Measurements from ENCODE around the gene ARHGEF12.

ARHGEF12 gene

GRCh38 chr11:120316880-120317688 lies 19.1 kb upstream of the ARHGEF12 start:
- Histone ChIP-seq H3K4me3 (ENCODE audit: low read depth in 1 of 2, low read length in 2 of 2) (peak overlapping the region in 1 of 2 donors; percentile 28), H3K4me1 (ENCODE audit: control insufficient read depth in 1 of 2, insufficient read depth in 2 of 2, low read length in 2 of 2) (peaks cover 18% of the 10 kb centered on the region in 2 donors), H3K36me3 (ENCODE audit: control insufficient read depth in 1 of 2, insufficient read depth in 2 of 2, low read length in 2 of 2) (no peaks in the 10 kb centered on the region), H3K27ac (ENCODE audit: low read depth, low read length) (no peak overlapping the region), H3K27me3 (ENCODE audit: control insufficient read depth in 1 of 2, insufficient read depth in 2 of 2, low read length in 2 of 2) (no peaks in the 10 kb centered on the region), H3K9me3 (ENCODE audit: control insufficient read depth in 1 of 2, low read length in 2 of 2) (no peaks in the 10 kb centered on the region), H3K9ac (ENCODE audit: low read depth in 1 of 2, low read length in 2 of 2) (peak overlapping the region in 1 of 2 donors; percentile 12)

DNA sequence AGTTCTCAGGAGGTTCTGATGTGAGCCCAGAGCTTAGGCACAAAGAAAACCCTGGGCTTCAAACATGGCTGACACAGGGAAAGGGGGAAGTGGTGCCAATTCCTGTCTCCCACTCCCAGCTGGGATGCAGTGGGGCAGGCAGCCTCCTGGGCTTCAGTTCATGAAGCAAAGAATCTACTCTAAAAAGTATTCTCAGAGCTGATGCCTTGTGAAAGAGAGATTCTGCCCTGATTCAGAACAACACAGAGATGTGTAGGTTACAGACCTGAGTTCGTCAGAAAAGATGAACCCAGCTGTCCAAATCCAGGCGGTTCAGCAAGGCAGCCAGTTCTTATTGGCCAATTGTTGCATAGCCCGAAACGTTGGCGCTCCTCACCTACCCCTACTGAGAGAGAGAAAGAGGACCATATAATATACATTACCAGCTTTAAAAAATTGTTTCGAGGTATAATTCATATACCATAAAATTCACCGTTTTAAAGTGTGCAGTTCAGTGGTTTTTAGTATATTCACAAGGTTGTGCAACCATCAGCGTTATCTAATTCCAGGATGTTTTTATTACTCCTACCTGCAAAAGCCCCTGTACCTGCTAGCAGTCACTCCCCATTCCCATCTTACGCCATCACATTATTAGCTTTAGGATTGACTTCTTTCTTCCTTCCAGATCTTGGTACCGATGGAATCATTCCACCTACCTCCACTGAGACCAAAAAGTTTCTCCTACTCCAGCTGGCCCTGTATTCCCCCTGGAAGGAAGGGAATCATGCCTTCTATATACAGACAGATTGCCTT lies 18.3 kb upstream of the ARHGEF12 start:
- H3K4me3 ChIP-seq (ENCODE audit: low read depth in 1 of 2, low read length in 2 of 2): no peak overlapping the region
- H3K9me3 ChIP-seq (ENCODE audit: control insufficient read depth in 1 of 2, low read length in 2 of 2): no peaks in the 10 kb centered on the region
- H3K9ac ChIP-seq (ENCODE audit: low read depth in 1 of 2, low read length in 2 of 2): no peak overlapping the region
- no peaks in the 10 kb centered on the region for H3K36me3 ChIP-seq (ENCODE audit: control insufficient read depth in 1 of 2, insufficient read depth in 2 of 2, low read length in 2 of 2)
- H3K27ac ChIP-seq (ENCODE audit: low read depth, low read length): no peak overlapping the region
- no peaks in the 10 kb centered on the region for H3K27me3 ChIP-seq (ENCODE audit: control insufficient read depth in 1 of 2, insufficient read depth in 2 of 2, low read length in 2 of 2)
- H3K4me1 ChIP-seq (ENCODE audit: control insufficient read depth in 1 of 2, insufficient read depth in 2 of 2, low read length in 2 of 2): peaks cover 14 to 15% of the 10 kb centered on the region in 2 donors

DNA sequence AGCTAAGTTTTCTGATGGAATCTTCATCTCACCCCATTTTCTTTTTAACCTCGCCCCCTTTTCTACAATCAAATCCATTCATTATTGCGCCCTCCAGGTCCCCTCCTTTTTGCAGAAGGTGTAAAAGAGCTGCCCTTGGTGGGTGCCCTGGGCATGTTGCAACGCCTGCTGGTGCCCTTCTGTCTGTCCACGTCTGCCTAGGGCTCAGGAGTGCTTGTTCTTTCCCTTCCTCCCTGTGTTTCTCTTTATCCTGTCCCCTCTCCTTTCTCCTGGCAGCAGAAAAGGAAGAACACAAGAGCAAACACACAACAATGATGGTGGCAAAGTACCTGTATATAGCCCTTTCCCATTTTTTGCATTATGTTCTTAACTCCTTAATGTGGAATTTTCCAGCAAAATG lies 17.3 kb upstream of the ARHGEF12 start:
- Histone ChIP-seq H3K27me3 (ENCODE audit: control insufficient read depth in 1 of 2, insufficient read depth in 2 of 2, low read length in 2 of 2) (no peaks in the 10 kb centered on the region), H3K4me1 (ENCODE audit: control insufficient read depth in 1 of 2, insufficient read depth in 2 of 2, low read length in 2 of 2) (peaks cover 14 to 15% of the 10 kb centered on the region in 2 donors), H3K4me3 (ENCODE audit: low read depth in 1 of 2, low read length in 2 of 2) (no peak overlapping the region), H3K9me3 (ENCODE audit: control insufficient read depth in 1 of 2, low read length in 2 of 2) (no peaks in the 10 kb centered on the region), H3K27ac (ENCODE audit: low read depth, low read length) (no peak overlapping the region), H3K9ac (ENCODE audit: low read depth in 1 of 2, low read length in 2 of 2) (no peak overlapping the region), H3K36me3 (ENCODE audit: control insufficient read depth in 1 of 2, insufficient read depth in 2 of 2, low read length in 2 of 2) (no peaks in the 10 kb centered on the region)

- H3K9me3 ChIP-seq (ENCODE audit: control insufficient read depth in 1 of 2, low read length in 2 of 2): no peaks in the 10 kb centered on the region
- H3K4me1 ChIP-seq (ENCODE audit: control insufficient read depth in 1 of 2, insufficient read depth in 2 of 2, low read length in 2 of 2): peaks cover 14 to 19% of the 10 kb centered on the region in 2 donors
- H3K27me3 ChIP-seq (ENCODE audit: control insufficient read depth in 1 of 2, insufficient read depth in 2 of 2, low read length in 2 of 2): peaks cover 0 to 4% of the 10 kb centered on the region in 2 donors
- peak within 1 kb of the TSS; percentile 35 for H3K27ac ChIP-seq (ENCODE audit: low read depth, low read length)
- H3K36me3 ChIP-seq (ENCODE audit: control insufficient read depth in 1 of 2, insufficient read depth in 2 of 2, low read length in 2 of 2): no peaks in the 10 kb centered on the region
- H3K4me3 ChIP-seq (ENCODE audit: low read depth in 1 of 2, low read length in 2 of 2): peak within 1 kb of the TSS; percentile 48 to 66
- H3K9ac ChIP-seq (ENCODE audit: low read depth in 1 of 2, low read length in 2 of 2): peak within 1 kb of the TSS; percentile 24 to 60
These were observed 11.0 kb upstream of the ARHGEF12 start, which contains the start of gene TLCD5 for GRCh38 chr11:120324932-120325810. TSS of gene TLCD5 (plus strand) at chr11:120325299. CDS start at chr11:120327442, 2,143 bp downstream.

GRCh38 chr11:120326228-120326627 lies 10.0 kb upstream of the ARHGEF12 start:
- Histone ChIP-seq H3K9me3 (ENCODE audit: control insufficient read depth in 1 of 2, low read length in 2 of 2) (no peaks in the 10 kb centered on the region), H3K27me3 (ENCODE audit: control insufficient read depth in 1 of 2, insufficient read depth in 2 of 2, low read length in 2 of 2) (peaks cover 0 to 4% of the 10 kb centered on the region in 2 donors), H3K4me1 (ENCODE audit: control insufficient read depth in 1 of 2, insufficient read depth in 2 of 2, low read length in 2 of 2) (peaks cover 14 to 19% of the 10 kb centered on the region in 2 donors), H3K27ac (ENCODE audit: low read depth, low read length) (no peak overlapping the region), H3K4me3 (ENCODE audit: low read depth in 1 of 2, low read length in 2 of 2) (peak overlapping the region in 1 of 2 donors; percentile 66), H3K9ac (ENCODE audit: low read depth in 1 of 2, low read length in 2 of 2) (peak overlapping the region; percentile 24 to 60), H3K36me3 (ENCODE audit: control insufficient read depth in 1 of 2, insufficient read depth in 2 of 2, low read length in 2 of 2) (no peaks in the 10 kb centered on the region)

GRCh38 chr11:120326845-120327281 lies 9.3 kb upstream of the ARHGEF12 start:
- peaks cover 0 to 4% of the 10 kb centered on the region in 2 donors for H3K27me3 ChIP-seq (ENCODE audit: control insufficient read depth in 1 of 2, insufficient read depth in 2 of 2, low read length in 2 of 2)
- H3K9me3 ChIP-seq (ENCODE audit: control insufficient read depth in 1 of 2, low read length in 2 of 2): no peaks in the 10 kb centered on the region
- H3K36me3 ChIP-seq (ENCODE audit: control insufficient read depth in 1 of 2, insufficient read depth in 2 of 2, low read length in 2 of 2): no peaks in the 10 kb centered on the region
- H3K4me1 ChIP-seq (ENCODE audit: control insufficient read depth in 1 of 2, insufficient read depth in 2 of 2, low read length in 2 of 2): peaks cover 14 to 19% of the 10 kb centered on the region in 2 donors
- peak overlapping the region in 1 of 2 donors; percentile 11 for H3K4me3 ChIP-seq (ENCODE audit: low read depth in 1 of 2, low read length in 2 of 2)
- no peak overlapping the region for H3K9ac ChIP-seq (ENCODE audit: low read depth in 1 of 2, low read length in 2 of 2)
- H3K27ac ChIP-seq (ENCODE audit: low read depth, low read length): no peak overlapping the region

GRCh38 chr11:120327311-120327710 lies 8.9 kb upstream of the ARHGEF12 start:
- peak overlapping the region in 1 of 2 donors; percentile 11 for H3K4me3 ChIP-seq (ENCODE audit: low read depth in 1 of 2, low read length in 2 of 2)
- peaks cover 0 to 4% of the 10 kb centered on the region in 2 donors for H3K27me3 ChIP-seq (ENCODE audit: control insufficient read depth in 1 of 2, insufficient read depth in 2 of 2, low read length in 2 of 2)
- no peaks in the 10 kb centered on the region for H3K9me3 ChIP-seq (ENCODE audit: control insufficient read depth in 1 of 2, low read length in 2 of 2)
- no peak overlapping the region for H3K27ac ChIP-seq (ENCODE audit: low read depth, low read length)
- H3K9ac ChIP-seq (ENCODE audit: low read depth in 1 of 2, low read length in 2 of 2): no peak overlapping the region
- H3K4me1 ChIP-seq (ENCODE audit: control insufficient read depth in 1 of 2, insufficient read depth in 2 of 2, low read length in 2 of 2): peaks cover 14 to 19% of the 10 kb centered on the region in 2 donors
- H3K36me3 ChIP-seq (ENCODE audit: control insufficient read depth in 1 of 2, insufficient read depth in 2 of 2, low read length in 2 of 2): no peaks in the 10 kb centered on the region

- no peak overlapping the region for H3K4me3 ChIP-seq (ENCODE audit: low read depth in 1 of 2, low read length in 2 of 2)
- no peaks in the 10 kb centered on the region for H3K36me3 ChIP-seq (ENCODE audit: control insufficient read depth in 1 of 2, insufficient read depth in 2 of 2, low read length in 2 of 2)
- H3K4me1 ChIP-seq (ENCODE audit: control insufficient read depth in 1 of 2, insufficient read depth in 2 of 2, low read length in 2 of 2): peaks cover 14 to 19% of the 10 kb centered on the region in 2 donors
- no peak overlapping the region for H3K27ac ChIP-seq (ENCODE audit: low read depth, low read length)
- no peaks in the 10 kb centered on the region for H3K9me3 ChIP-seq (ENCODE audit: control insufficient read depth in 1 of 2, low read length in 2 of 2)
- H3K9ac ChIP-seq (ENCODE audit: low read depth in 1 of 2, low read length in 2 of 2): no peak overlapping the region
- H3K27me3 ChIP-seq (ENCODE audit: control insufficient read depth in 1 of 2, insufficient read depth in 2 of 2, low read length in 2 of 2): peaks cover 0 to 4% of the 10 kb centered on the region in 2 donors
These were observed 6.7 kb upstream of the ARHGEF12 start for GRCh38 chr11:120329556-120329955.

- no peaks in the 10 kb centered on the region for H3K27me3 ChIP-seq (ENCODE audit: control insufficient read depth in 1 of 2, insufficient read depth in 2 of 2, low read length in 2 of 2)
- H3K4me3 ChIP-seq (ENCODE audit: low read depth in 1 of 2, low read length in 2 of 2): no peak overlapping the region
- no peak overlapping the region for H3K9ac ChIP-seq (ENCODE audit: low read depth in 1 of 2, low read length in 2 of 2)
- peaks cover 14 to 16% of the 10 kb centered on the region in 2 donors for H3K4me1 ChIP-seq (ENCODE audit: control insufficient read depth in 1 of 2, insufficient read depth in 2 of 2, low read length in 2 of 2)
- H3K9me3 ChIP-seq (ENCODE audit: control insufficient read depth in 1 of 2, low read length in 2 of 2): no peaks in the 10 kb centered on the region
- no peaks in the 10 kb centered on the region for H3K36me3 ChIP-seq (ENCODE audit: control insufficient read depth in 1 of 2, insufficient read depth in 2 of 2, low read length in 2 of 2)
- no peak overlapping the region for H3K27ac ChIP-seq (ENCODE audit: low read depth, low read length)
These were observed 6.2 kb upstream of the ARHGEF12 start for GRCh38 chr11:120330045-120330444.
